ENCODE results near the gene PDGFC.

The PDGFC gene

GRCh38 chr4:156824451-156825060 lies 147.0 kb downstream of the PDGFC start:
- no peak for DNase-seq

DNA sequence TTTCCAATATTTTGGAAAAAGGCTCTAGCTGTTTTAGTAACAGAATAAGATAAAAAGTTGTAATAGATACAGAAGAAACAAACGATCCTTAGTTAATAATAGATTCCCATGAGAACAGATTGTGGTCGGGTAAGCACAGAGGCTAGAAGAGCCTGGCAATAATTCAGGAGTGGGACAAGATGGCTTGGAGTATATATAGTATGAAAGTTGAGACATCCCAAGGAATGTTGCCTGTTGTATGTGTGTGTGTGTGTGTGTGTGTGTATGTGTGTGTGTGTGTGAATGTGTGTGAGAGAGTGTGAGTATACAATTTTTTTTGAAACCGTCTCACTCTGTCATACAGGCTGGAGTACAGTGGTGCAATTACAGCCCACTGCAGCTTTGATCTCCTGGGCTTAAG lies 150.7 kb downstream of the PDGFC start:
- DNase-seq = no peak

- no peak for DNase-seq
These were observed 155.2 kb downstream of the PDGFC start for GRCh38 chr4:156816360-156816755.

DNA sequence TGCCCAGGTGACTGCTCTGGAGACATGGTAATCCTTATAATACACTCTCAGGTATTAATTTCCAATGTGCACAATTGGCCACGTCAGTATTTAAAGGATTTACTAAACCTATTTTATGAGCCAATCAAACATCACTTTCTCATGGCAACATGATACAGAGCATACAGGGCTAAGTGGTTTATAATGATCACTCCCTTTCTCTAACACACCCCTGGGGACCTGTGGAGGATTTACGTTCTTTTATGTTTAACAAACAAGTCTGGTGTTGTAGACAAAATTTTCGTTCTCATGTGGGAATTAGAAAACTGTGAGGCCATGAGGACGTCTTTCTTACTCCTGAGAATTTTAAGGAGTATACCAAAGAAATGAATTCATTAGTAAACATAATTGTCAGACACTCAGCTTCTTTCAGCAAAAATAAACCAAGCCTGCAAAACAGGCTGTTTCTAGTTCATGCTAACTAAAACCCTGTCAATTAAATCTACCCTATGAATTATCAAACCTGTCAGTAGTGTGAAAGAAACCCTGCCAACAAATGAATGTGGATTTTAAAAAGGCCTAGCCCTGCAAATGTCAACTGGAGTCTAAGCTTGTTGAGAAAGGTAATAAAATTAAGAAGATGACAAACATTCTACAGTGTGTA lies 155.8 kb downstream of the PDGFC start:
- DNase-seq = no peak

DNA sequence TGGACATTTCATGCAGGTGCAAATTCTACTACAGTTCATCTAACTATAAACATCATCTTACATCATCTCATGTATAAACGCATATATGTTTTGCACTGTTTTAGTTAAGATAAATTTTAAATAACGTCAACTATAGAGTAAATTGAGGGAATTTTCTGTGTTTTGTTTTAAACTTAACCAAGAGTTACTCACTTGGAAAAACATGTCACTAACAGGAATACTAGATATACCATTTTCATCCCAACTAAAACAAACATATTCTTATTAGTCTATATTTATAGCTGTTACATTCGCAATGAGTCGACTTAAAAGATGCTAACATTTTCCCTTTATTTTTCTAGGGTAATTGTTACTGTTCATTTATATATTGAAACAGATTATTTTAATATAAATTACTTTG lies 159.6 kb downstream of the PDGFC start:
- DNase-seq = no peak

GRCh38 chr4:156811286-156811685 lies 160.3 kb downstream of the PDGFC start:
- no peak for DNase-seq

DNA sequence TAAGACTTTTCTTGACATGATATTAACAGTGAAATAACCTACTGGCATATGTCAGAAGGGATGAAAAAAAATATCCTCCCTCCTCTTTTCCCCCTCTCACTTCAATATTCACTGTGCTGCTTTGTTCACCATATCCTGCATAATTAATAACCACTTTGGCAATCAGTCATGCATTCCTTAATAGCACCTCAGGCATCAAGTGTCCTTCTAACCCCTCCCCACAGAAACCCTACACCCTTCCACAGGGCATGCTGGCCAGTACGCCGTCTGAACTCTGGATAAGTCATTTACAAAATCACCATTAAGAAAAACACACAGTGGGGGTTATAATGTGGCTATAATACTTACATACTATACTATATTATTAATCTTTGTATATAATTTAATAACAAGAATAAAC lies 165.9 kb downstream of the PDGFC start:
- no peak for DNase-seq

DNA sequence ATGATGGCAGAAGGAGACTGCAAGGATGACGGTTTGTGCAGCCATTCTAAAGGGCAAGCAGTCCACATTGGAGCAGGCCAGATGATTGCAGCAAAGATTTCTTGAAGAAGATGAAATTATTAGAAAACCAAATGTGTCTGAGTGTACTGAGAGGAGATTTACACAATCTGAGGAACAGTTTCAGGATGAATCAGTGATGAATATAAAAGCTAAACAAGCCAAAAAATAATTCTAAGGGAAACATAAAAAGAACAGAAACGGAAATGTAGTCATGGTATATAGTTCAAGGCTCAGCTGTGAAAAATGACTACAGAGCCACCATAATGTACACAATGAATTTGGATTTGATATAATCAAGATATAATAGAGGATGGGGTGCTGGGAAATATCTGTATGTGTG lies 168.5 kb downstream of the PDGFC start:
- no peak for DNase-seq

DNA sequence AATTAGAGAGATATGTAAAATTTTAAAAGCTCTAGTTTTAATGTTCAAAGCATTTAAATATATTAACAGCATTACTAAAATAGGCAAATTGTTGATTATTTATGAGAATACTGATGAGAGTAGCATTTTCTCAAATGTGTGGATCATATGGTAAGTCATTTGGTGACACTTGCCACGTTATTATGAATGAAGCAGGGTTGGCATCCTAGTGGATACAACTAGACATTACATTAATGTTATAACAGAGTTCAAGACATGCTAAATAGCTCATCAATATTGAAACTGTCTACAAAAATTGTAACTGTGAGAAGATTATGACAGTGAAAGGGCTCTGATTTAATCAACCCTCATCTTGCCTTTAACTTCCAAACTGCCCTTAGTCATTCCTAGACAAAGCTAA lies 171.1 kb downstream of the PDGFC start:
- DNase-seq = peak; percentile 9

GRCh38 chr4:156799121-156799589 lies 172.4 kb downstream of the PDGFC start:
- DNase-seq = no peak

DNA sequence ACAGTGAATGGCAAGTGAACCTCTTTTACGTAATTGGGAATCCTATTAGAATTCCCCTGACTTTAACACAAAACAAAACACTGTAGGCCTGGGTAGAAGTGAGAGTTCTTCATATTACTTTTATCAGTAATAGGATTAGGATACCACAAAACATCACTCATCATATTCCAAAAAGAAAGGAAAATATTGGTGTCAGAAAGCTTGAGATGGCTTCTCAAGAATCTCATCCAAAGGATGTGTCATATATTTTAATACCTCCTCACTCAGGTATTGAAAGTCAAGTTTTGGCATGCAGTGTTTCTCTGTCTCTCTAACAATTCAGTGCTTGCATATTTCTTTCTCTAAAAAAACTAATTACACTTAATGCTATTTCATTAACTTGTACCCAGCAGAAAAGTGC lies 173.2 kb downstream of the PDGFC start:
- no peak for DNase-seq

DNA sequence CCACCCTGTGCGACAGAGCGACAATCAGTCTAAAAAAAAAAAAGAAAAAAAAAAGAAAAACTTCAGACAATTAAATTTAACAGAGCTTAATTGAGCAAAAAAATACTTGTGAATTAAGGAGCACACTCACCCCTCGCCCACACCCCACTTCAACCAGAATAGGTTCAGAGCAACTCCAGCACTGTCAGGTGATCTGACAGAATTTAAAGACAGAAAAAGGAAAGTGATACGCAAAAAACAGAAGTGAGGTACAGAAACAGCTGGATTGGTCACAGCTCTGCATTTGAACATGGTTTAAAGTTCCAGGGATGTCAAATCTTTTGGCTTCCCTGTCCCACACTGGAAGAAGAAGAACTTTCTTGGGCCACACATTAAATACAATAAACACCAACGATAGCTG lies 174.4 kb downstream of the PDGFC start:
- DNase-seq = no peak

- DNase-seq = no peak
These were observed 175.9 kb downstream of the PDGFC start for GRCh38 chr4:156795727-156796126.

- no peak for DNase-seq
These were observed 176.7 kb downstream of the PDGFC start for GRCh38 chr4:156794863-156795262.

GRCh38 chr4:156792462-156793085 lies 179.0 kb downstream of the PDGFC start:
- no peak for DNase-seq

DNA sequence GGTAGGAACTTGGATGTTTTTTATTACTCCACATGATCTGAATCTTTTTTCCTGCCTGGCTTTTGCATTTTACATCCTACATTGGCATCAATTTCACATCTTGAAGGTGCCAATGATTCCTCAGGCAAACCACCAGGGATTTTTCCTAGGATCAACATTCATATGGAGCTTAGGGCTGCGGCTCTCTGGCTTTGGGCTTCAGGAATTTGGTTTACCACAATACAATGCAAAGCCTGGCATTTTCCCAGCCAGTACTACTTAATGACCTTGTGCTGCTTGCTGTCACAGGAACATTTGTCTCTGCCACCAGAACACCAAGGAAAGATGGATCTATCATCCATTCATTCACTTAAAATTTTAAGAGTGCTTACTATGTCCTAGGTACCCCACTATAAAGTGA lies 180.7 kb downstream of the PDGFC start:
- DNase-seq = no peak

GRCh38 chr4:156788782-156789181 lies 182.8 kb downstream of the PDGFC start:
- DNase-seq = no peak

- DNase-seq = no peak
These were observed 184.9 kb downstream of the PDGFC start for GRCh38 chr4:156786713-156787112.

DNA sequence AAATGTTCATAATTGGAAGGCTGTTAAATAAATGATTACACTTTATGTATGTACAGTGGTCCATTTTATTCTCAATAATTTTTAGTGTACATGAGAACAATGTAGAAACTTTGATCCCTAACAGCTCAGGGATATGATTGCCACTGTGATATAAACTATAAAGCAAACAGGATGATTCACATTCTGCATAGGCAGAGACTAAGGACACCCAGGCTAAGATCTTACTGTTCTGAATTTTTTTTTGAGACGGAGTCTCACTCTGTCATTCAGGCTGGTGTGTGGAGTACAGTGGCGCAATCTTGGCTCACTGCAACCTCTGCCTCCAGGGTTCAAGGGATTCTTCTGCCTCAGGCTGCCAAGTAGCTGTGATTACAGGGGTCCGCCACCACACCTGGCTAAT lies 186.6 kb downstream of the PDGFC start:
- DNase-seq = no peak

- no peak for DNase-seq
These were observed 187.6 kb downstream of the PDGFC start for GRCh38 chr4:156783966-156784365.

DNA sequence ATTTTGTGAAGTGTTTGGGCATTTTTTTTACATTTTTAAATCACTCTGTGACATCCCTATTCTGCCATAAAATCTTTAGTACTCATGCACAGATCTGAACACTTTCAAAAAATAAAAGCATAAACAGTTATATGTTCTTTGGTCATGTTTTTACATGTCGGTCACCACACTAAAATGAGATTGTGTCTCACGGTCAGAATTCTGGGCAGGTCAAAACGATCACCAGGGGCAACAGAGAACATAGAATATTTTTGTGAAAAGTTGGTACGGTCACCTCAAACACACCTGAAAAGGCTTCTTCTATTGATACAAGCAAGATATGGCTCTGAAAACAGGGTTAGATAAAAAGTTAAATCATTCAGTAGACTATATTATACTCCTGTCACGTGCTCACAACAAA lies 189.1 kb downstream of the PDGFC start:
- DNase-seq = no peak

- no peak for DNase-seq
These were observed 189.7 kb downstream of the PDGFC start for GRCh38 chr4:156781852-156782251.

DNA sequence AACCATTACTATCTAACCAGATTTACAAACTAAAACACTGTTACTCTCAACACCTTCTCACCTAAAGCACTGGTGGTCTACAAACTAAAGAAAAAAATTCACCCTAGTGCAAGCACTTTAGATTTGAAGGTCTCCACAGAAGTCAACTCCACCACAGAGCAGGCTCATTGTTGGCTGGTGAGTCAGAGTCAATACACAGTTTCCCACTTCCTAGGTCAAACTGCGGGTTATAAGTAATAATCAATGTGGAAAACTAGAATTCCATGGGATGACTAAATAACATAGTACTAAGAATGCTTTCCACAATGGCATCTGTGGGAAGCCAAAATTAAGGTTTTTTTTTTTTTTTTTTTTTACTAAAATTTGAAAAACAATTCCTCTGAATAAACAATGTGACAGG lies 191.8 kb downstream of the PDGFC start:
- DNase-seq = no peak

- no peak for DNase-seq
These were observed 192.6 kb downstream of the PDGFC start for GRCh38 chr4:156779042-156779441.

- peak; percentile 16 for DNase-seq
These were observed 193.0 kb downstream of the PDGFC start for GRCh38 chr4:156778606-156779005.

Measured in hematopoietic multipotent progenitor cell treated with erythropoietin and hydrocortisone succinate and interleukin-3 and kit ligand, for 6 days (in vitro differentiated cells).